ENCODE measurements around the gene THRA. TPM values are rescaled to one million over a fixed set of nuclear protein-coding genes. Genes with fewer than 3 reads are reported as not detected.
"Not testable (repeated sequence)": the region's sequence is repeated elsewhere in the genome, so short reads cannot be mapped to it uniquely, and the experiment has no call there.

The THRA gene
- total and polyA plus RNA-seq, 2 donors from 2014 or later = 40.8 to 63.9 TPM

DNA sequence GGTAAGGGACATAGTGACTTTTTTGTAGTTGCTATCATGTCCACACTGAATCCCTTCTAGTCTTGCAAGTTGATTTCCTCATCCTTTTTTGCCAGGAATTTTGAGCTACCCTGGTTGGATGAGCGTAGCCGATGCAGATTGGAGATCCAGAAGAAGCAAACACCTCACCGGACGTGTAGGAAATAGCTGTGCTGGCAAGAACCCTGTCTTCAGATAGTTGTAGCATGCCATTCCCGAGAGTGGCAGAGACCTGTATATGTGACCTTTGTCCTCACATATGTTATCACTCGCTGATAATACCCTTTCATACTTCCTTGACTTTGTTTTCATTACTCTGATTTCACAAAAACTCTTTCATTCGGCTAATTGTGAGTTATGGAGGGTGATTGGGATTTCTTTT, 71.4 kb downstream of the THRA start:
- Histone ChIP-seq H3K27ac (ENCODE audit: low read depth in 2 of 2, low read length in 2 of 2) (no peak overlapping the region), H3K9ac (ENCODE audit: low read length in 3 of 3) (no peak overlapping the region), H3K36me3 (ENCODE audit: control insufficient read depth in 2 of 3, insufficient read depth in 3 of 3, low read length in 3 of 3) (peaks cover 26 to 45% (median 28%) of the 10 kb centered on the region in 3 donors), H3K27me3 (ENCODE audit: control insufficient read depth, insufficient read depth, low read length) (no peaks in the 10 kb centered on the region), H3K4me3 (ENCODE audit: low read length in 3 of 3) (no peak overlapping the region), H3K9me3 (ENCODE audit: control insufficient read depth in 2 of 3, insufficient read depth in 1 of 3, low read length in 3 of 3) (no peaks in the 10 kb centered on the region), H3K4me1 (ENCODE audit: control insufficient read depth in 2 of 3, insufficient read depth in 2 of 3, low read depth in 1 of 3, low read length in 3 of 3) (peaks cover 0 to 3% (median 2%) of the 10 kb centered on the region in 3 donors)
- no peak for TF ChIP-seq CTCF (IDR thresholded peaks at IDR 0.05; ENCODE audit: borderline replicate concordance, extremely low read depth, insufficient read depth)
- no peak for DNase-seq
- FAIRE-seq = no peak
- intact Hi-C loops (cut with DNase I) = no loop called here

DNA sequence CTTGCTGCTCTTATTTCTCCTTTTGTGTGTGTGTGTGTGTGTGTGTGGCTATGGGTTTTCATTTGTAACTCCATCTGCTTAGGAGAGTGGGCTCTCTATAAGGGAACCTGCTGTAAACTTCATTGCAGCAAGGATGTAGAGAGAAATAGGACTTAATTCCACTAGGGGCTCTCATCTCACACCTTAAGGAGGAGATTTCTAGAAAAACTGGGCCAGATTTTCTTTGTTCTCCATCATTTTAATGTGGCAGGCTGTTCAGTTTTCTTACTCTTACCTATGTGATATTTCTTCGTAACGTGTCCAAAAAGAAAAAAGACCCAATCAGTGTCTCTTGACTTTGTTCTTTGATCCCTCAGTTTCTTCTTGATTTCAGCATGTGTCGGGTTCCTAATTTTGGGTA, 73.1 kb downstream of the THRA start:
- intact Hi-C loops (cut with DNase I) = no loop called here
- no peak for TF ChIP-seq CTCF (IDR thresholded peaks at IDR 0.05; ENCODE audit: borderline replicate concordance, extremely low read depth, insufficient read depth)
- Histone ChIP-seq H3K4me1 (ENCODE audit: control insufficient read depth in 2 of 3, insufficient read depth in 2 of 3, low read depth in 1 of 3, low read length in 3 of 3) (peaks cover 0 to 7% (median 3%) of the 10 kb centered on the region in 3 donors), H3K4me3 (ENCODE audit: low read length in 3 of 3) (no peak overlapping the region), H3K27ac (ENCODE audit: low read depth in 2 of 2, low read length in 2 of 2) (no peak overlapping the region), H3K9ac (ENCODE audit: low read length in 3 of 3) (no peak overlapping the region), H3K27me3 (ENCODE audit: control insufficient read depth, insufficient read depth, low read length) (no peaks in the 10 kb centered on the region), H3K36me3 (ENCODE audit: control insufficient read depth in 2 of 3, insufficient read depth in 3 of 3, low read length in 3 of 3) (peaks cover 19 to 38% (median 24%) of the 10 kb centered on the region in 3 donors), H3K9me3 (ENCODE audit: control insufficient read depth in 2 of 3, insufficient read depth in 1 of 3, low read length in 3 of 3) (no peaks in the 10 kb centered on the region)
- FAIRE-seq (no peak), DNase-seq (no peak)

GRCh38 chr17:40139566-40140058, 76.8 kb downstream of the THRA start:
- peaks cover 7 to 18% (median 11%) of the 10 kb centered on the region in 3 donors for H3K4me1 ChIP-seq (ENCODE audit: control insufficient read depth in 2 of 3, insufficient read depth in 2 of 3, low read depth in 1 of 3, low read length in 3 of 3)
- H3K27me3 ChIP-seq (ENCODE audit: control insufficient read depth, insufficient read depth, low read length) = no peaks in the 10 kb centered on the region
- peak overlapping the region; percentile 91 to 94 for H3K27ac ChIP-seq (ENCODE audit: low read depth in 2 of 2, low read length in 2 of 2)
- H3K9me3 ChIP-seq (ENCODE audit: control insufficient read depth in 2 of 3, insufficient read depth in 1 of 3, low read length in 3 of 3) = no peaks in the 10 kb centered on the region
- H3K4me3 ChIP-seq (ENCODE audit: low read length in 3 of 3) = peak overlapping the region; percentile 76 to 98 (median 84)
- intact Hi-C loops (cut with DNase I) = no loop called here
- FAIRE-seq (no peak), DNase-seq (peak in 2 of 5 donors; percentile 59 to 61)
- no peak for TF ChIP-seq CTCF (IDR thresholded peaks at IDR 0.05; ENCODE audit: borderline replicate concordance, extremely low read depth, insufficient read depth)
- peaks cover 9 to 15% (median 10%) of the 10 kb centered on the region in 3 donors for H3K36me3 ChIP-seq (ENCODE audit: control insufficient read depth in 2 of 3, insufficient read depth in 3 of 3, low read length in 3 of 3)
- peak overlapping the region; percentile 28 to 98 (median 91) for H3K9ac ChIP-seq (ENCODE audit: low read length in 3 of 3)

DNA sequence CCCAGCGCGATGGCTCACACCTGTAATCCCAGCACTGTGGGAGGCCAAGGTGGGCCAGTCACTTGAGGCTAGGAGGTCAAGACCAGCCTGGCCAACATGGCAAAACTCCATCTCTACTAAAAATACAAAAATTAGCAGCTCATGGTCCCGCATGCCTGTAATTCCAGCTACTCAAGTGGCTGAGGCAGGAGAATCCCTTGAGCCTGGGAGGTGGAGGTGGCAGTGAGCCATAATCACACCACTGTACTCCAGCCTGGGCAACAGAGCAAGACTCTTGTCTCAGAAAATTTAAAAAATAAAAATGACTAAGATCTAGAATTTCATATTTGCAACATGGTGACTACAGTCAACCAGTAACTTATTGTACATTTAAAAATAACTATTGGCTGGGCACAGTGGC, 80.4 kb downstream of the THRA start:
- Histone ChIP-seq H3K4me1 (ENCODE audit: control insufficient read depth in 2 of 3, insufficient read depth in 2 of 3, low read depth in 1 of 3, low read length in 3 of 3) (peaks cover 7 to 18% (median 11%) of the 10 kb centered on the region in 3 donors), H3K36me3 (ENCODE audit: control insufficient read depth in 2 of 3, insufficient read depth in 3 of 3, low read length in 3 of 3) (peaks cover 4 to 18% (median 9%) of the 10 kb centered on the region in 3 donors)
- H3K4me3 ChIP-seq (ENCODE audit: low read length in 3 of 3); FAIRE-seq; H3K27ac ChIP-seq (ENCODE audit: low read depth in 2 of 2, low read length in 2 of 2); DNase-seq; H3K9me3 ChIP-seq (ENCODE audit: control insufficient read depth in 2 of 3, insufficient read depth in 1 of 3, low read length in 3 of 3); H3K27me3 ChIP-seq (ENCODE audit: control insufficient read depth, insufficient read depth, low read length); intact Hi-C loops (cut with DNase I); H3K9ac ChIP-seq (ENCODE audit: low read length in 3 of 3): not testable (repeated sequence)

Small RNA genes lying within 50 kb of the gene (microRNA-seq; reads per million reads assigned to microRNA genes)
- gene MIR6884 = not detected

Other genes with a start within 250 kb of the THRA start
- gene IKZF3, start 198.7 kb upstream of the THRA start, total RNA-seq = 10.2 TPM
- gene IKZF3, start 198.7 kb upstream of the THRA start, polyA plus RNA-seq (ENCODE audit: insufficient read depth, low read depth, low replicate concordance) = 0.09 TPM
- not detected for gene ZPBP2, start 194.8 kb upstream of the THRA start, total RNA-seq
- not detected for gene ZPBP2, start 194.8 kb upstream of the THRA start, polyA plus RNA-seq (ENCODE audit: insufficient read depth, low read depth, low replicate concordance)
- gene GSDMB, start 144.3 kb upstream of the THRA start, total RNA-seq = 5.6 TPM
- gene GSDMB, start 144.3 kb upstream of the THRA start, polyA plus RNA-seq (ENCODE audit: insufficient read depth, low read depth, low replicate concordance) = 3.5 TPM
- gene ORMDL3, start 135.4 kb upstream of the THRA start, total RNA-seq = 48.8 TPM
- gene ORMDL3, start 135.4 kb upstream of the THRA start, polyA plus RNA-seq (ENCODE audit: insufficient read depth, low read depth, low replicate concordance) = 85.9 TPM
- gene LRRC3C, start 135.2 kb upstream of the THRA start, total RNA-seq = not detected
- gene LRRC3C, start 135.2 kb upstream of the THRA start, polyA plus RNA-seq (ENCODE audit: insufficient read depth, low read depth, low replicate concordance) = not detected
- 0.47 TPM for gene GSDMA, start 100.0 kb upstream of the THRA start, total RNA-seq
- gene GSDMA, start 100.0 kb upstream of the THRA start, polyA plus RNA-seq (ENCODE audit: insufficient read depth, low read depth, low replicate concordance) = 0.80 TPM
- 66.4 TPM for gene PSMD3, start 82.2 kb upstream of the THRA start, total RNA-seq
- gene PSMD3, start 82.2 kb upstream of the THRA start, polyA plus RNA-seq (ENCODE audit: insufficient read depth, low read depth, low replicate concordance) = 63.6 TPM
- not detected for gene CSF3, start 47.5 kb upstream of the THRA start, total RNA-seq
- gene CSF3, start 47.5 kb upstream of the THRA start, polyA plus RNA-seq (ENCODE audit: insufficient read depth, low read depth, low replicate concordance) = not detected
- 66.3 TPM for gene MED24, start 8.6 kb upstream of the THRA start, total RNA-seq
- 53.7 TPM for gene MED24, start 8.6 kb upstream of the THRA start, polyA plus RNA-seq (ENCODE audit: insufficient read depth, low read depth, low replicate concordance)
- 30.8 TPM for gene NR1D1, start 37.6 kb downstream of the THRA start, total RNA-seq
- gene NR1D1, start 37.6 kb downstream of the THRA start, polyA plus RNA-seq (ENCODE audit: insufficient read depth, low read depth, low replicate concordance) = 7.1 TPM
- gene MSL1, start 59.0 kb downstream of the THRA start, total RNA-seq = 75.4 TPM
- gene MSL1, start 59.0 kb downstream of the THRA start, polyA plus RNA-seq (ENCODE audit: insufficient read depth, low read depth, low replicate concordance) = 34.9 TPM
- gene CASC3, start 77.6 kb downstream of the THRA start, total RNA-seq = 90.8 TPM
- gene CASC3, start 77.6 kb downstream of the THRA start, polyA plus RNA-seq (ENCODE audit: insufficient read depth, low read depth, low replicate concordance) = 32.2 TPM
- 4.3 TPM for gene RAPGEFL1, start 114.5 kb downstream of the THRA start, total RNA-seq
- gene RAPGEFL1, start 114.5 kb downstream of the THRA start, polyA plus RNA-seq (ENCODE audit: insufficient read depth, low read depth, low replicate concordance) = 0.99 TPM
- gene WIPF2, start 156.3 kb downstream of the THRA start, total RNA-seq = 36.4 TPM
- gene WIPF2, start 156.3 kb downstream of the THRA start, polyA plus RNA-seq (ENCODE audit: insufficient read depth, low read depth, low replicate concordance) = 9.9 TPM
- 1.7 TPM for gene CDC6, start 224.9 kb downstream of the THRA start, total RNA-seq
- 0.49 TPM for gene CDC6, start 224.9 kb downstream of the THRA start, polyA plus RNA-seq (ENCODE audit: insufficient read depth, low read depth, low replicate concordance)
- 45.7 TPM for gene RARA, start 246.2 kb downstream of the THRA start, total RNA-seq
- gene RARA, start 246.2 kb downstream of the THRA start, polyA plus RNA-seq (ENCODE audit: insufficient read depth, low read depth, low replicate concordance) = 22.5 TPM

Measured in kidney (tissue), 14 donors.